GM18870 (cell line): Measurements from ENCODE around the gene ACOX3.

Source experiments
- ATAC-seq: cut with Tn5 transposase; IDR thresholded peaks from one replicate; pipeline ENCODE4 v1.9.1; 2021; ENCODE audit warnings: moderate library complexity; ENCODE audit not compliant: unreplicated experiment

Gene ACOX3

DNA sequence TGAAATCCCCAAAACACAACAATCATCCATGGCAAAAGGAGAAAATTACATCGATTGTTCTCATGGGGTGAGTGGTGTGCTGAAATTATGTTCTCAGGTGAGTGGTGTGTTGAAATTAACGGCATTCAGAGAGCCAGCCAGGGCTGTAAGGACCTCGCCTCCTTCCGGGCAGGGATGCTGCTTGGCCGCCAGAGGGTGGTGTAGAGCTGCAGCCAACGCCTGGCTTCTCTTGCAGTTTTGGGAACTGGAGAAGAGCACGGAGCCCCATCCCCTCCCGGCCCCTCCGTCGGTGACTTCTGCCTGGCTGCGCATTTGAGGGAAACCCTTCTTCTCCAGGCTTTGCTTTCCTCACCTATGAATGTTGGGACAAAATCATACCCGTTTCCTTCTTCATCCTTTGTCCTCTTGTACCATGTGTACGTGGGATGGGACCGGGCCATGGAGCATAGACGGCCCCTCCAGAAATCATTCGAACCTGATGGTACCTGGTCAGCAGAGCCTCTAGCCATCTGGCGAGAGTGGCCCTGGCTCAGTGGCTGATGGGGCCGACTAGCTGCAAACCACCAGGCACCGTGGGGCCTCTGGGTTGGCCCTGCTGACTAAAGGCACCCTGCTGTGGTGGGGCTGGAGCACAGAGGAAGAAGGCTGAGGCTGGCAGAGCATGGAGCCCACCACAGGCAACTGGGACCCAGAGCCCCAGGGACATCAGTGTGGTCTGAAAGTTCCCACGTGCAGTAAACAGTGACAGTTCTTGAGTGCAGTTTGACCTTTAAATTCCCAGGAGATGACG lies 28.4 kb upstream of the ACOX3 start:
- peak; percentile 53 for ATAC-seq

GRCh38 chr4:8467016-8467415 lies 26.5 kb upstream of the ACOX3 start:
- no peak for ATAC-seq

DNA sequence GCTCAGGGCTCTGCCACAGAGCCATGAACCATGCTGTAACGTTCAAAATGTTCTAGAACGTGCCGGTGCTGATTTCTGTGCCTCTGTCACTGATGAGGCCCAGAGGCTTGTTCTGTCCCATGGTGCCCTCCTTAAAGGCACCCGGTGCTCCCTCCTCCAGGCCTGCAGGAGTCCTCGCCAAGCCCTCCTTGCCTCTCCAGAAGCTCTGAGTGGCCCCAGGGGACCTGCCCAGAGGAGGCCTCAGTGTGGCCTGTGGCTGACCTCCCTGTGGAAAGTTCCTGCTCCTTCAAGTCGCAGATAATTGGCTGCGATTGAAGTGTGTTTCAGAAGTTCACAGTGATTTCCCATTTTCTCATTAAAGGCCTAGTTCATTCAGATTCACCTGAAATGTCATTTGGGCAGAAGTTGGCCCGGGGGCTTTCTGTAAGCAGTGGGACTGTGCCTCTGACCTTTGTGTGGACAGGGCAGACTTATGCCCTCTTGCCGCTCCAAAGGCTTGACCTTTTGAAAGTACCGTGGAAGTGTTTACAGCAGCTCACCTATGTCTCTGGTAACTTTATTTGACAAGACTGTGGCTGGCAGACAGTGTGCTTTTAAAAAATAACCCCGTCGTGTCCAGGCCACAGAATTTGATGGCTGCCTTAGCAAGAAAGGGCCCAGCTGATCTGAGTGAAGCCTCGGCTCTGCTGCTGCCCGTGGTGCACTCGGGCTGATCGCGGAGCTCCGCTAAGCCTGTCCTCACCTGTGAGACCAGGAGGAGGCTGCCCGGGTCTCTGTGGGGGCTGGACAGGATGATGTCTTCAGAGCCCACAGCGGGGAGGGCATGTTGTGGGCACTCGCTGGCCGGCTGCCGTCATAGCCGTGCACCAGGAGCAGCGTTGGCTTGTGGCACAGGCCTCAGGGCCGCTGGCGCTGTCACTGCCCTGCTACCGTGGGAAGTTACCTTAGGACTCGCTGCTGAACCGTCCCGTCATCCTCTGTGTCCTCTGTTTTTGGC lies 25.4 kb upstream of the ACOX3 start:
- no peak for ATAC-seq

- ATAC-seq, result no peak
Measured at GRCh38 chr4:8464381-8464780, 23.9 kb upstream of the ACOX3 start.

DNA sequence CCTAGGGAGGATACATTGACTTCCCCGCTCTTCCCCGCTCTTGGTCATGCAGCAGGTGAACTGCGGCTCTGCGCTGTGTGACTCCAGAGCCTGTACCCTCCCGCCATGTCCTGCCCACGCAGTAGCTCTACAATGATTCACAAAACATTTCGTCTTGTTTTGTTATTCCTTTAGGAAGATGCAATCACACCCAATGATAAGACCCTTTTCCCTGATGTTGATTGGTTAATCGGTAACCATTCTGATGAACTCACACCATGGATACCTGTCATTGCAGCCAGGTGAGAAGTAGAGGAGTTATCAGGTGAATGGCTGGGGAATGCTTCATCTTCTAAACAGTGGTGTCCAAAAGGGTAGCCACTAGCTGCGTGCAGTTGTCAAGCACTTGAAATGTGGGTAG lies 23.3 kb upstream of the ACOX3 start:
- no peak for ATAC-seq

- no peak for ATAC-seq
Measured at GRCh38 chr4:8461616-8462015, 21.1 kb upstream of the ACOX3 start.

DNA sequence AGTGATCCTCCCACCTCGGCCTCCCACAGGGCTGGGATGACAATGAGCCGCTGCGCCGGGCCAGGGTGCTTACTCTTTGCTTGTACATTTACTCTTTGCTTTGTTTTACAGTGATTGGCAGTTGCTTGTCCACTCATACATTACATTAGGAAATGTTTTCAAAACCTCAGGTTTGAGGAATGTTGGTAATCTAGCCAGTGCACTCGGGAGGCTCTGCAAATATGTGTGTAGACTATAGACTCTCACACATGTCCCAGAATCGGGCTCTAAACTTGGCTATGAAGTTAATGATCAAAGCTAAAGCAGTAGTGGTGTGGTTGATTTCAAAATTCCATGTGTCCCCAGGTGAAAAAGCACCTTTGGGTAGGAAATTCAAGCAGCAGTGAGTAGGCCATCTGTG lies 20.6 kb upstream of the ACOX3 start:
- no peak for ATAC-seq

DNA sequence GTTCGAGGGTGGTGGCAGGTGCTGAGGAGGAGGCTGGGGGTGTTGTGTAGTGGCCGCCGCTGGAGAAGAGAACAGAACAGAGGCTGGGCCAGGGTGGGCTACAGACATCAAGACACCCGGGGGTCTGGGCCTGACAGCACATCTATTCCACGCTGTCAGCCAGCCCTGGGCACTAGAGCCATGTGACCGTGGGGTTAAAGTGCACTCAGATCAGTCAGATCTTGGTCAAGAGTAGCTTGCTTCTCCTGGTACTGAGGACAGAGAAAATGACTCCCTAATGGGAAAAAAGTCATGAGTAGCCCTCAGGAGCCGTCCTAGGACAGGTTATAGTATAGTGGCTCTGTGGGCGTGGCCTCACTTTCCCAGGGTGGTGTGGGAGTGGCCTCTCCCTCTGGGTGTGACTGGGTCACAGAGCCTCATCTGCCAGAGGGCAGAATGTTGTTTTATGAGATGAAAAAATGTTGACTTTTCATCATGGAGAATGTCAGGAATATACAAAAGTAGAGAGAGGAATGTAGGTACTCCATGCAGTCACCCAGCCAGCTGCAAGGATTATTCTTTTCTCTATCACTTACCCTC lies 19.4 kb upstream of the ACOX3 start:
- no peak for ATAC-seq

DNA sequence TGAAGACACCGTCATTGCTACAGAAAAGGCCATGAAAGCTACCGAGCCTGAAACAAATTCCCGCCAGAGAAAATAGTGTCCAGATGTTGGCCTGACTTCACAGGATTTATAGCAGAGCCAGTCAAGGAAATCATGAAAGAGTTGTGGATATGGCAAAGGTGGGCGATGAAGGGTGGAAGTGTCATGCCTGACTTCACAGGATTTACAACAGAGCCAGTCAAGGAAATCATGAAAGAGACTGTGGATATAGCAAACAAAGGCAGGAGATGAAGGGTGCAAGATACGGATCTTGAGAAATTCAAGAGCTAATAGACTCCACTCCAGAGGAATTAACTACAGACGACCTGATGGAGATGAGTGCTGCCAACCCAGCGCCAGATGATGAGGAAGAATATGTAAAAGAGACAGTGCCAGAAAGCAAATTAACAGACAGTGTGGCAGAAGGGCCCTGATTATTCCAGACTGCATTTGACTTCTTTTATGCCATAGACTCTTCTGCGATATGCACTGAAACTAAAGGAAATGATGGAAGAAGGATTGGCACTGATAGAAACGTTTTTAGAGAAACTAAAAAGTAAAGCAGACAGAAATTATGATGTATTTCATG lies 17.2 kb upstream of the ACOX3 start:
- no peak for ATAC-seq

DNA sequence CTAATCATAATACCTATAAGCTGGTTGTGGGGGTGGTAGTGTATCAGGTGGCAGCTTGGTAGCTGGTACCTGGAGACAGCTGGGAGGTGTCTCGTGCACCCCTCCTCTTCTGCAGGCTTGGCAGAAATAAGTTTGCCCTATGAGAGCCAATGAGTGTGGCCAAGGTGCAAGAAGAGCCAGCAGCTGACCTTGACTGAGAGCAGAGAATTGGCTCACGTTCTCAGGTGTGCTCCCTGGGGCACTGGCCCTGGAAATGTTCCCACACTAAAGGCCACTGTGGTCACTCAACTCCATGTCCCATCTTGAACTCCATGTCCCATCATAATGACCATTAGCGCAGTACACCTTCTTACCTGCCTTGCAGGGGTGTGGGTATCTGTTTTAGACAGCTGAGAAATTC lies 13.4 kb upstream of the ACOX3 start:
- no peak for ATAC-seq

- ATAC-seq, result no peak
Measured at GRCh38 chr4:8451440-8452182, 11.1 kb upstream of the ACOX3 start.

DNA sequence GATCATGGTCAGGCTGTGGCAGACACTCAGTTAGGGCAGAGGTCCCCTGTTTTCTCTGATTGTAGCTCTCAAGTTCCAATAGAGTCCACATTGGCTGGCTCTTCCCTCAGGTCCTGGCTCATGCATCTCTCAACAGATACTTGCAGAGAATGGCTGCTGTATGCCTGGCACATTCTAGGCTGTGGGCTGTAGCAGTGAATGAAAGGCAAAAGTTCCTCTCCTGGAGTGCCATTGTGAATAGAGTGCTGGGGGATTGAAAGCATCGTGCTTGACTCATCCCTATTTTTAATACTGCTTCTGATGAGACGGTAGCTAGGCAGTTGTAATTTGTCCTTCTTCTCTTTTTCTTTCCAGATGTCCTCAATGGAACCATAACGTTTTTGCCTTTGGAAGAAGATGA lies 5.6 kb upstream of the ACOX3 start:
- no peak for ATAC-seq

- no peak for ATAC-seq
Measured at GRCh38 chr4:8443801-8444200, 3.3 kb upstream of the ACOX3 start.

DNA sequence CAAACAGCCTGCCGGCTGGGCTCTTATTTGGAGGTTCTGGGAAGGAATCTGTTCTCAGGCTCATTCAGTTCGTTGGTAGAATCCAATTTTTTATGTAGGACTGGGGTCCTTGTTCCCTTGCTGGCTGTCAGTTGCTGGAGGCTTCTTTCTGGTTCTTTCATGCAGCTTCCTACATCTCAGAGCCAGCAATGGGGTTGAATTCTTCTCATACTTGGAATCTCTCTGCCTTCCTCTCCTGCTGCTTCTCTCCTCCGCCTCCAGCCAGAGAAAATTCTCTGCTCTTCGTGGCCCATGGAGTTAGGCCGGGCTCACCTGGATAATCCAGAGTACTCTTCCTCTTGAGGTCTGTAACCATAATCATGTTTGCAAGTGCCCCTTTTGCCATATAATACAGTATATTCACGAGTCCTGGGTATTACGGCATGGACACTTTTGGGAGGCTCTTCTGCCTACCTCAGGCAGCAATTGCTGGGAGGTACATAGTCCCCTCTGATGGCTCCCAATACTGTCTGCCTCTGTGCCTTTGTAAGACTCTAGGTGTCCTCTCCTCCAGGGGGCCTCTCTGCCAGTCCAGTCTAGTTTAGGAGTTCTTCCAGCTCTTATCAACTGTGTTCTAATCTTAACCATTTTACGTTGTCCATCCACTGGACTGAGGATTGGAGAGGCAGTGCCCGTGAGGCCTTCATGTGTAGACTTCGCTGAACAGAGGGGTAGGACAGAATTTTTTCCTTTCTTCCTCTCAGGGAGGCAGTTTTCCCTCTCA lies 2.3 kb upstream of the ACOX3 start:
- no peak for ATAC-seq

DNA sequence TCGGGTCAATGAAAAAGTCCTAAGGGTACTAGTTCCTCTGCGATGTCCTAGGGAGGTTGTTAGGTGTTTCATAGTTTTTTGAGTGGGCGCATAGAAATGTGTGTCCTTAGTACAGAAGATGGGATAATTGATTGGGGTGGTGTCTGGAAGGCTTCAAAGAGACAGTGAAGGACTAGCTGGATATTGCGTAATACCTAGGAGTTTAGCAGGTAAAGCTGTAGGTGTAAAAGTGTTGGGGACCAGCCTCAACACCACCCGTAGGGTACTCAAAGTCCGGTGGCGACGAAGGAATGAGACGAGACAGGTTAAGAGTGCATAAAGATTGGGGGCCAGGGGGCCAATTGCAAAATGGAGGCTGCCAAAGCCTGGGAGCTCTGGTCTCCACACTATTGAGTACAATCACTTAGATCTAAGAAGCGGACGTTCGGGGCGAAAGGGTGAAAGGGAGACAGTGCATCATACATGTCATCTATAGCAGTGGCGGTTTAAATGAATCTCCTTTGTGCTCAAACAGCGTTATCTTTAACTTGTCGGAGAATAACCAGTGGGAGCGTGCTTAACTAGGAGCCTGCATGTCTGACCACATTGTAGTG lies 1.1 kb upstream of the ACOX3 start:
- no peak for ATAC-seq

DNA sequence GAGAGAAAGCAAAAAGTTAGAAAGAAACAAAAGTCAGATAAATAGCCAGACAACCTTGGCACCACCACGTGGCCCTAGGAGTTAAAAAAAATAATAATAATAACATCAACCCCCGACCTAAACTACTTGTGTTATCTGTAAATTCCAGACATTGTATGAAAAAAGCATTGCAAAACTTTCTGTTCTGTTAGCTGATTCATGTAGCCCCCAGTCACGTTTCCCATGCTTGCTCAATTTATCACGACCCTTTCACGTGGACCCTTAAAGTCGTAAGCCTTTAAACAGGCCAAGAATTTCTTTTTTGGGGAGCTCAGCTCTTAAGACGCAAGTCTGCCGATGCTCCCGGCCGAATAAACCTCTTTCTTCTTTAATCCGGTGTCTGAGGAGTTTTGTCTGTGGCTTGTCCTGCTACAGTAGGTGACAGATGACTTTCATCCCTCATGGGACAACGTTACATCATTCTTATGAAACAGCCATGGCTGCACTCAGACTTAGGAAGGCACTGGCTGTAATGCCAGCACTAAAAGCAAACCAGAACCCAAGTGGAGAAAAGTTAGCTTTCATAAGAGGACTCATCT lies 520 bp downstream of the ACOX3 start:
- peak; percentile 9 for ATAC-seq

GRCh38 chr4:8439168-8439567 lies 1.4 kb downstream of the ACOX3 start:
- ATAC-seq, result no peak

DNA sequence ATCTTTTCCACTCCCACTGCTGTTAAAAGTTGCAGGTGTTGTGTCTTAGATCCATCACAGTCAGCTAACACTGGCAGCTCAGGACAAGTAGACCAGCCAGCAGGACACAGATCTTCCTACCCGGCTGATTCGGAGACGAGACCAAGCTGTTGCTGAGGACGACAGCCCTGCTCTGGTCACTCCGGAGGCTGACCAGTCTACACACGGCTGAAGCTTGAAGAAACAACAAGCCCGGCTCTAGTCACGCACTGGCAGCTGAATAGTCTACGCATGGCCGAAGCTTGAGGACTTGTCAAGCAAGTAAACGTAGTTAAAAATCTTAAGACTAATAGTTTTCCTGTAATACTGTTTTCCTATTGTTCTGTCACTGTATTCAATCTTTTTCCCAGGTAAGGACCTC lies 1.8 kb downstream of the ACOX3 start:
- no peak for ATAC-seq

DNA sequence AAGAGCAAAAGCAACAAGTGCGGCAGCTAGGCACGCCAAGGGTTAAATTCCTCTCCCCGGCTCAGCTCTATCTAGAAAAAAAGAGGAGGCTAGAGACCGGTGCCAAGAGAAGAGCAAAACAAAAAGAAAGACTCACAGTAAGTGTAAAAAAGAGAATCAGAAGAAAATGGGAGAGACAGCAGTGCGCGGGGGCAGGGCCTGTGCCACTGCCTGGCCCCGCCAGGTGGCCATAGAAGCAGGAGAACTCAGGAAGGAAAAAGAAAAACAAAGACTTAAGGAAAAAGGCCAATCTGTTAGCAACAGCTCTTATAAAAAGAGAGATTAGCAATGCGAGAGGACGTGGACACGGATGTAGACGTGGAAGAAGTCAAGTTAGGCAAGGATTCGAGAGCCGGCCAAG lies 3.2 kb downstream of the ACOX3 start:
- no peak for ATAC-seq
